GM06990 (cell line): ENCODE results near the gene ACTG2.
"Not testable (repeated sequence)": the region's sequence is repeated elsewhere in the genome, so short reads cannot be mapped to it uniquely, and the experiment has no call there.

ENCODE experiments used
- DNase-seq: peaks from one replicate; pipeline ENCODE4 v3.0.0-alpha.2; 2011; ENCODE audit not compliant: insufficient read length; ENCODE audit errors: extremely low read depth
- H3K27me3 ChIP-seq: replicated peaks from 2 replicates; pipeline ENCODE4 v1.6.0; 2011; ENCODE audit warnings: low read length; ENCODE audit not compliant: control insufficient read depth, insufficient read depth
- H3K36me3 ChIP-seq: 2 replicates; pipeline ENCODE4 v1.5.1; 2011; ENCODE audit warnings: low read length; ENCODE audit not compliant: control insufficient read depth, insufficient read depth
- H3K4me3 ChIP-seq: replicated peaks from 2 replicates; pipeline ENCODE4 v1.5.1; 2011; ENCODE audit warnings: low read depth, mild to moderate bottlenecking, control low read depth, low read length
- CTCF ChIP-seq: IDR thresholded peaks from 2 replicates; pipeline ENCODE4 v1.5.1; 2011; ENCODE audit warnings: low read length, control low read depth, mild to moderate bottlenecking, inconsistent platforms; ENCODE audit not compliant: insufficient read depth, poor library complexity, severe bottlenecking

ACTG2 gene

GRCh38 chr2:73937103-73937885, 44.5 kb downstream of the ACTG2 start:
- Histone ChIP-seq H3K27me3 (no peaks in the 10 kb centered on the region), H3K36me3 (peaks cover 8% of the 10 kb centered on the region), H3K4me3 (no peak overlapping the region)
- TF ChIP-seq CTCF: no peak
- DNase-seq: no peak

DNA sequence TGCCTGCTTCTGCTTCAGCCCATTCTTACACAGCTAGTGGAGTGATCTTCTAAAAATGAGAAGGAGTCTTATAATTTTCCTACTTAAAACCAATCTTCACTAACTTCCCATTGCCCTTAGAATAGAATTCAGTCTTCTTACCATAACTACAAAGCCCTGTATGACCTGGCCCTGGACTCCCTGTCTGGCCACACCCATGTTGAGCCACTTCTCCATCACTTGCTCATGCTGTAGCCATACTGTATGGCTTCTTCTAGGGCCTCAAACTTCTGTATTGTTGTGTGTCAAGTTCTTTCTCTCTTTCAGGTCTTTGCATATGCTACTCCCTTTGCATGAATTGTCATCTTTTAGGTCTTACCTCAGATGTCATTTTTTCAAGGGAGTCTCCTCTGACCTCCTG, 45.1 kb downstream of the ACTG2 start:
- peaks cover 8% of the 10 kb centered on the region for H3K36me3 ChIP-seq

GRCh38 chr2:73938718-73939352, 46.0 kb downstream of the ACTG2 start:
- DNase-seq: no peak
- Histone ChIP-seq H3K27me3 (no peaks in the 10 kb centered on the region), H3K36me3 (peaks cover 12% of the 10 kb centered on the region), H3K4me3 (no peak overlapping the region)
- TF ChIP-seq CTCF: no peak

More for the DNA sequence above, 45.1 kb downstream of the ACTG2 start:
- DNase-seq: no peak
- TF ChIP-seq CTCF: no peak
- H3K4me3 ChIP-seq: no peak overlapping the region
- no peaks in the 10 kb centered on the region for H3K27me3 ChIP-seq

GRCh38 chr2:73939419-73939818, 46.6 kb downstream of the ACTG2 start:
- DNase-seq: no peak

GRCh38 chr2:73940066-73940465, 47.3 kb downstream of the ACTG2 start:
- not testable (repeated sequence) for H3K4me3 ChIP-seq
- peaks cover 12% of the 10 kb centered on the region for H3K36me3 ChIP-seq

More at GRCh38 chr2:73939419-73939818, 46.6 kb downstream of the ACTG2 start:
- H3K36me3 ChIP-seq: peaks cover 12% of the 10 kb centered on the region
- no peak for TF ChIP-seq CTCF
- no peak overlapping the region for H3K4me3 ChIP-seq
- H3K27me3 ChIP-seq: no peaks in the 10 kb centered on the region

GRCh38 chr2:73942664-73943063, 49.9 kb downstream of the ACTG2 start:
- TF ChIP-seq CTCF: no peak
- H3K36me3 ChIP-seq: peaks cover 15% of the 10 kb centered on the region

More at GRCh38 chr2:73940066-73940465, 47.3 kb downstream of the ACTG2 start:
- DNase-seq, H3K27me3 ChIP-seq: not testable (repeated sequence)

More at GRCh38 chr2:73942664-73943063, 49.9 kb downstream of the ACTG2 start:
- no peaks in the 10 kb centered on the region for H3K27me3 ChIP-seq
- DNase-seq: no peak
- H3K4me3 ChIP-seq: no peak overlapping the region
